GM12892 (cell line): Measurements from ENCODE around the gene AGK.

Source experiments
- POLR2A ChIP-seq: IDR thresholded peaks from 2 replicates; pipeline ENCODE4 v1.6.1; 2011; ENCODE audit warnings: low read depth, low read length, control low read depth
- POLR2AphosphoS5 ChIP-seq: IDR thresholded peaks from 2 replicates; pipeline ENCODE4 v1.6.1; 2011; ENCODE audit warnings: low read depth, low read length, control low read depth

- no peak for TF ChIP-seq POLR2A
- no peak for TF ChIP-seq POLR2AphosphoS5
Observed at GRCh38 chr7:141700296-141700847, 149.2 kb downstream of the AGK start.
